Measurements from ENCODE around the gene PCDHAC2.
A peak's percentile ranks its signal among the peaks of the same experiment; 100 is the strongest.

PCDHAC2 gene, protein sequence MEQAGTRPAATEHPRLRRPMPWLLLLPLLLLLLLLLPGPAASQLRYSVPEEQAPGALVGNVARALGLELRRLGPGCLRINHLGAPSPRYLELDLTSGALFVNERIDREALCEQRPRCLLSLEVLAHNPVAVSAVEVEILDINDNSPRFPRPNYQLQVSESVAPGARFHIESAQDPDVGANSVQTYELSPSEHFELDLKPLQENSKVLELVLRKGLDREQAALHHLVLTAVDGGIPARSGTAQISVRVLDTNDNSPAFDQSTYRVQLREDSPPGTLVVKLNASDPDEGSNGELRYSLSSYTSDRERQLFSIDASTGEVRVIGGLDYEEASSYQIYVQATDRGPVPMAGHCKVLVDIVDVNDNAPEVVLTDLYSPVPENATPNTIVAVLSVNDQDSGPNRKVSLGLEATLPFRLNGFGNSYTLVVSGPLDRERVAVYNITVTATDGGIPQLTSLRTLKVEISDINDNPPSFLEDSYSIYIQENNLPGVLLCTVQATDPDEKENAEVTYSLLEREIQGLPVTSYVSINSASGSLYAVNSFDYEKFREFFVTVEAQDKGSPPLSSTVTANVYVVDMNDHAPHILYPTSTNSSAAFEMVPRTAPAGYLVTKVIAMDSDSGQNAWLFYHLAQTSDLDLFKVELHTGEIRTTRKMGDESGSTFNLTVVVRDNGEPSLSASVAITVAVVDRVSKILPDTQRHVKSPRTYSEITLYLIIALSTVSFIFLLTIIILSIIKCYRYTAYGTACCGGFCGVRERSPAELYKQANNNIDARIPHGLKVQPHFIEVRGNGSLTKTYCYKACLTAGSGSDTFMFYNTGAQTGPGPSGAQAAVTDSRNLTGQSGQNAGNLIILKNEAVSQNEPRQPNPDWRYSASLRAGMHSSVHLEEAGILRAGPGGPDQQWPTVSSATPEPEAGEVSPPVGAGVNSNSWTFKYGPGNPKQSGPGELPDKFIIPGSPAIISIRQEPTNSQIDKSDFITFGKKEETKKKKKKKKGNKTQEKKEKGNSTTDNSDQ

DNA sequence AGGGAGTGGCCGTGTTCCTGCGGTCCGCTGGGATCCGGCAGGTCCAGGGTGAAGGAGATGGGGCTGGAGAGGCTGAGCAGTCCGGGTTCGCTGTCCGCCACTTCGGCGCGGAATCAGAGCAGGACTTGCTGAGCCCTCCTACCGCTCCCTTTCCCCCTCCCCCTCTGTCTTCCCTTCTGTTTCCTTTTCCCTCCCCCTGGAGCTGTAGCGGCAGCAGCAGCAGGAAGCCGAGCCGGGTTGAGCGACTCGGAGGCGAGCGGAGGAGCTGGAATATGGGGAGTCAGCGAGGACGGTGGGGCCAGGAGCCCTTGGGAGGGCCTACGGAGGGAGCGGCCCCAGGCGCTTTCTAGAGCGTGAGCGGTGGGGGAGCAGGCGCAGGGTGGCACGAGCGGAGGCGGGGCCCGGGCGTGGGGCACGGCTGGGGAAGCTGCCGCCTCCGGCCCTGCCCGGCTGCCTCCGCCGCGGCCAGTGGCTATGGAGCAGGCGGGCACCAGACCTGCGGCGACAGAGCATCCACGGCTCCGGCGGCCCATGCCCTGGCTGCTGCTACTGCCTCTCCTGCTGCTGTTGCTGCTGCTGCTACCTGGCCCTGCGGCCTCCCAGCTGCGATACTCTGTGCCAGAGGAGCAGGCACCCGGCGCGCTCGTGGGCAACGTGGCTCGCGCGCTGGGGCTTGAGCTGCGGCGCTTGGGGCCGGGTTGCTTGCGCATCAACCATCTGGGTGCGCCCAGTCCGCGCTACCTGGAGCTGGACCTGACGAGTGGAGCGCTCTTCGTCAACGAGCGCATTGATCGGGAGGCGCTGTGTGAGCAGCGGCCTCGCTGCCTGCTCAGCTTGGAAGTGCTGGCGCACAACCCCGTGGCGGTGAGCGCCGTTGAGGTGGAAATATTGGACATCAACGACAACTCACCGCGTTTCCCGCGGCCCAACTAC, at the start of gene PCDHAC2:
TSS of gene PCDHAC2 (plus strand) at position 184 of the 933 bp plus-strand sequence. CDS start at position 475, 291 bp downstream.
- DNase-seq (ENCODE audit: low read depth in 2 of 2) = no peak

DNA sequence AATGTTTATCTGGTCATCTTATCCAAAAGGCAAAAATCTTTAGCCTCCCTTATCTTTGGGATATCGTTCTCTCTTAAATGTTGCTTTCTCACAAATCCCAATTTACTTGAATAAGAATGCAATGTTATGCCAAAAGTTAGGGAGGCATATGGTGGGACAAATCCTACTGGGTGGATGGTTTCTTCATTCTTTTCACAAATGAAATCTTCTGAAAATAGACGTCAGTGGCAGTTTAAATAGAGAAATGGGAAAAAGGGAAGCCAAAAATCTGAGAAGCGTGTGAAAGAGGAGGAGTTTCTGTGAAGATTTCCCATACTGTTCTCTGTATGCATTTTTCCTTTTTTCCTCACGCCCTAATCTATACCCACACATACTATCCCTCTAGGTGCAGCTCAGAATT, 42.7 kb upstream of the PCDHAC2 start:
- DNase-seq (ENCODE audit: low read depth in 2 of 2) = no peak

DNA sequence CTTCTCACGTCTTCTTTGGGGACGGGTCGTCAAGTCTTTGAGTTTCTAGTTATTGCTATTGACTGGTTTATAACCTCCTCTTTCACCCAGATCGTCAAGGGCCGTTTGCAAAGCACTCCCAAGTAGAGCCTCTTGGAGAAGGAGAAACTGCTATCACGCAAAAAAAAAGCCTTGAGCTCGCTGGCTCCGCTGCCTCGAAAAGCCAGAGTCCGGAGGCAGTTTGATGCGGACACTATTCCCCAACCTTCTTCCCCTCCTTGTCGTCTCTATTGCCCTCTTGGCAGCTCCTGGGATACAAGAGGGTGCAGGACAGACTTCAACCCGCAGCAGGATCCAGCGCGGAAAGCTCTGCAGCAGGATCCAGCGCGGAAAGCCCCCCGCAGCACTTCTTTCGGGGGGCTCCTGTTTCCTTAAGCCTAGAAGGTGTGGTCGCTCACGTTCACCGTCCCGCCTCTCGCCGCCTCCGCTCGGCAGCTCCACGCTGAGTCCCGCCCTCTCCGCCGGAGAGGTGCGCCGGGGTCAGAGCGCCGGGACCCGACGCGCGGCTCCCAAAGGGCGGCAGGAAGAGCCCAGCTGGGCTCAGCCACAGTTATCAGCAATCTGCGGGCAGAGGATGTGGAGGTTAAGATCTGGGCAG, 40.4 kb upstream of the PCDHAC2 start, which contains the start of gene PCDHAC1:
TSS of gene PCDHAC1 (plus strand) at position 494 of the 637 bp plus-strand sequence. CDS start 594 bp downstream, outside the sequence.
- no peak for DNase-seq (ENCODE audit: low read depth in 2 of 2)

DNA sequence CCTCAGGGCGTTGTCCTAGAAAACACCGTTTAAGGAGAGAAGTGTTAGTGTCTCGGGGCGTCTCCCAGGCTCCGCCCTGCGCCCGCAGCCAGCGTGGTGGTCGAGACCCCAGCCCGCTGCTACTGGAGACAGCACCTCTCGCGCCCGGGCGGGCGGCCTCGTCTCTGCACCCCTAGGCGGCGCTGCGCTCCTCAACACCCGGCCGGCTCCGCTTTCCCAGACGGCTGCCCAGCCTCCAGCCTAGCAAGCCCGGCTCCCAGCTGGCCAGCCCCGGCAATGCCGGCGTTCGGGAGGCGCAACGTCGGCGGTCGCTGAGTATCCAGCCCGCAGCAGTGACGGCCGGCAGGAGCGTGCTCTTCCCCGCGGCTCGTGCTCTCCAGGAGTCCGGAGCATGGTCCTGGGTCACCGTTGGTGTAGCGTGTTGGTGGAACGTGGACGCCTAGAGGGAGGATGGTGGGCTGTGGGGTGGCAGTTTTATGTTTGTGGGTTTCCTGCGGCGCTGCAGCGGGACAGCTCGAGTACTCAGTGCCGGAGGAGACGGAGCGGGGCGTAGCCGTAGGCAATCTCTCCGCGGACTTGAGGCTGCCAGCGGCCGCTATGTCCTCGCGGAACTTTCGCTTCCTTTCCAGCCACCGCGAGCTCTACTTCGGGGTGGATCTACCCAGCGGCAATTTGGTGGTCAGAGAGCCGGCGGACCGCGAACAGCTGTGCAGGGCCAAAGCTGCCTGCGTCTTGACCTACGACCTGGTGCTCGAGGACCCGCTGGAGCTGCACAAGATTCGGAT, 39.6 kb upstream of the PCDHAC2 start:
- peak in 1 of 2 donors; percentile 22 for DNase-seq (ENCODE audit: low read depth in 2 of 2)

DNA sequence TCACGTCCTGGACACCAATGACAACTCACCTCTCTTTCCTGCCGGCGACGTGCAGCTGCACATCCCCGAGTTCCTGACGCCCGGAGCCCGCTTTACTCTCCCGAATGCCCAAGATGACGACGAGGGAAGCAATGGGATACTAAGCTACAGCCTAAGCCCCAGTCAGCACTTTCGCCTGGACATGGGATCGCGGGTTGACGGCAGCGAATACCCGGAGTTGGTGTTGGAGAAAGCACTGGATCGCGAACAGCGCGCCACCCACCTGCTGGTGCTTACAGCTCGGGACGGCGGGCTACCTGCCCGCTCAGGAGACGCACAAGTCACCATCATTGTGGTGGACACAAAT, 39.1 kb upstream of the PCDHAC2 start:
- DNase-seq (ENCODE audit: low read depth in 2 of 2) = no peak

DNA sequence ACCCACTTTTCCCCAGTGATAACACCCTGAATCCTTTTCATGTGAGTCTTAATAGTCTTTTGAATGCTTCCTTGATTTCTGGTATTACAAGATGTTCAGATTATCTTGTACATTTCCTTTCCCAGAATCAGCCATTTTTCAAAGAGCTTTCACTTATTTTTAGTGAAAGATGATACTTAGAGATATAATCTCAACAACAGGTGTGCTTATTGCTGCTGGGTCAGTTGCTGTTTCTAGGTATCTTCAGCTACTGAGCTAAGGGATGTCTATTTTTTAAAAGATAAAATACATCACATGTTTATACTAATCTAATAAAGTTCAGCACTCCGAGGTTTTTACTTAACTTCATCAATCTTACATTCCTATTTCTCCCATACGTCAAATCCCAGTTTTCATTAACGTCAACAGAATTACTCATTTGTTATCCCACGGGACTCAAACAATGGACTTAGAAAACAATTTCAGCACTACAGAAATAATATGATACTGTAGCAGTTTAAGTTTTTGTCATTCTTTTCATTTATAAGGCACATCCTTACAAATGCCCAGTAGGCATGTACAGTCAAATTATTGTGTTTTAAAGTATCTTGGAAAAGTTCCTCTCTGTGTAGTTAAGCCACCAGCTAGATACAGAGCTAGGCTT, 31.2 kb upstream of the PCDHAC2 start:
- no peak for DNase-seq (ENCODE audit: low read depth in 2 of 2)

DNA sequence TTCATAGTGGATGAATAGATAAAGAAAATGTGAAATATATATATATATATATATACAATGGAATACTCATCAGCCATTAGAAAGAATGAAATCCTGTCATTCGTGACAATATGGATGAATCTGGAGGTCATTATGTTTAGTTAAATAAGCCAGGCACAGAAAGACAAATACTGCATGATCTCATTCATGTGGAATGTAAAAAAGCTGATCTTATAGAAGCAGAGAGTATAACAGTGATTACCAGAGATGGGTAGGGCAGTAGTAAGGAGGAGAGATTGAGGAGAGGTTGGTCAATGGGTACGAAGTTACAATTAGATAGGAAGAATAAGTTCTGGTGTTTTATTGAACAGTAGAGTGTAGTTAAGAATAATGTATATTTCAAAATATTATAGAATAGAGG, 19.7 kb upstream of the PCDHAC2 start:
- DNase-seq (ENCODE audit: low read depth in 2 of 2) = no peak

DNA sequence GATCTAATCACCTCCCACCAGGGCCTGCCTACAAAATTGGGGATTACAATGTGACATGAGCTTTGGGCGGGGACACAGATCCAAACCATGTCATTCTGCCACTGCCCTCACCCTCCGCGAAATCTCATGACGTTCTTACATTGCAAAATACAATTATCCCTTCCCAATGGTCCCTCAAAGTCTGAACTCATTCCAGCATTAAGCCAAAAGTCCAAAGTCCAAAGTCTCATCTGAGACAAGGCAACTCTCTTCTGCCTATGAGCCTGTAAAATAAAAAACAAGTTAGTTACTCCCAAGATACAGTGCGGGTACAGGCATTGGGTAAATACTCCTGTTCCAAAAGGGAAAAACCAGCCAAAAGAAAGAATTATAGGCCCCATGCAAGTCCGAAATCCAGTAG, 14.6 kb upstream of the PCDHAC2 start:
- DNase-seq (ENCODE audit: low read depth in 2 of 2) = no peak

DNA sequence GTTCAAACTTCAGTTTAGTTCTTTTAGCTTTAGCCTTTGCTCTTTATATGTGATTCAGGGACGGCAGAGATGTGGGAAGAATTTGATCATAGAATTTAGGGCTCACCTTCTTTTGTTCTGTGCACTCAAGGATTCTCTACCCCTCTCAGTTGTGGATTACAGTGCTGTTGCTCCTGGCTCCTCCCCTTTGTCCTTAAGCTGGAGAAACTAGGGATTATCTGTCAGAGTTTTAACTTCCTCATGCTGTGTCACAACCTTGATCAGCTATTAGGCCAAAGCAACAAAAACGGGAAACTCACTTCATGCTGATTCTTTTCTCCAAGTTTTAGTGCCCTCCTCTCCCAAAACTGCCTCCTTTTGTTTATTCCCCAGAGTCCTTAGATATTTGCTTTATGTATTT, 13.0 kb upstream of the PCDHAC2 start:
- DNase-seq (ENCODE audit: low read depth in 2 of 2) = no peak

DNA sequence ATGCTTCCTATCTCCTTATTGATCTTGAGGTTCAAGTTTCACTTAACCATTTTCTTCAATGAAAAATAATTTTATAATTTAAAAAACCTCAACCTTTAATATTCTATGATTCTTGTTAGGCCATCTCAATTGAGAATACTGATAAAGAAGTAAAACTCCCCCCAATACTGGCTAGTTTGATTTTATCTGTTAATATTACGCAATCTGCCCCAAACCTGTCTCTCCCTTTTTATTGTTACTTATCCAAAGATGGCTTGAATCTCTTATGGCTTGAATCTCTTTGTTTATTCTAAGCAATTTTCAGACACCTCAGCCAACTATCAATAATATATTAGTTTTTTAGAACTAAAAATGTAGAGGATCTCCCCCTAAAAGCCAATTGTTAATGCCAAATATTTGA, 4.1 kb upstream of the PCDHAC2 start:
- no peak for DNase-seq (ENCODE audit: low read depth in 2 of 2)

DNA sequence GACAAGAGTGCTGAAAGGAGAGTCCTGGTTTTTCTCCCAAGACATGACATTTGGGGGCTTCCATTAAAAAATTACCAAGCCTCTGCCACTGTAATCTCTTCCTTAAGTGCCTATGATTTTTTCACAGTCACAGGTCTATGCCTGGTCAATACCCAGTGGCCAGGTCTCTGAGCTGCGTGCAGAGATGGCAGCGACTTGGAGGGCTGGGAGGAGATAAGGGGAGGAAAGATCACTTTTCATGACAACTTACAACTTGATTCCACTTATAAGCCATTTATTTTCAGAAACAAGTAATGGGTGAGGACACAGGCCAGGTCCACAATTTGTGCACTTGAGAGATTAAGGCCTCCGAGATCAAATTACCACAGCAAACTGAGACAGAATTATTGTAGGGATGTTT, 1.9 kb upstream of the PCDHAC2 start:
- DNase-seq (ENCODE audit: low read depth in 2 of 2) = no peak

DNA sequence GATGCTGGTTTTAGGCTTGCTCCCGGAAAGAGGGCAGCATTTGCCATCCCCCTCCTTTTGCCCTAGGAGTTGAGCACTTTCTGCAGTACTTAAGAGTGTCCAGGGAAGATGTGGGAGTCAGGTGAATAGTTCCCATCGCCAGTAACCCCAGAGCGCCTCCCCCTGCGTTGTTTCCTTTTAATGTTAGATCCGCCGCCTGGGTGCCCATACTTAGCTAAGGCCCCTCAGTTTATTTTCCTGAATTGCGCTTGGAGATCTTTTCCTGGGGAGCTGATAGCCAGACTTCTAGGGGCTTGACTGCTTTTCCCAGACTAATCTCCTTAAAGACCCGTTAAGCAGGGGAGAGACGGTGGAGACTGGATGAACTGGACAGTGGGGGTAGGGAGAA, 377 bp upstream of the PCDHAC2 start:
- DNase-seq (ENCODE audit: low read depth in 2 of 2) = no peak

DNA sequence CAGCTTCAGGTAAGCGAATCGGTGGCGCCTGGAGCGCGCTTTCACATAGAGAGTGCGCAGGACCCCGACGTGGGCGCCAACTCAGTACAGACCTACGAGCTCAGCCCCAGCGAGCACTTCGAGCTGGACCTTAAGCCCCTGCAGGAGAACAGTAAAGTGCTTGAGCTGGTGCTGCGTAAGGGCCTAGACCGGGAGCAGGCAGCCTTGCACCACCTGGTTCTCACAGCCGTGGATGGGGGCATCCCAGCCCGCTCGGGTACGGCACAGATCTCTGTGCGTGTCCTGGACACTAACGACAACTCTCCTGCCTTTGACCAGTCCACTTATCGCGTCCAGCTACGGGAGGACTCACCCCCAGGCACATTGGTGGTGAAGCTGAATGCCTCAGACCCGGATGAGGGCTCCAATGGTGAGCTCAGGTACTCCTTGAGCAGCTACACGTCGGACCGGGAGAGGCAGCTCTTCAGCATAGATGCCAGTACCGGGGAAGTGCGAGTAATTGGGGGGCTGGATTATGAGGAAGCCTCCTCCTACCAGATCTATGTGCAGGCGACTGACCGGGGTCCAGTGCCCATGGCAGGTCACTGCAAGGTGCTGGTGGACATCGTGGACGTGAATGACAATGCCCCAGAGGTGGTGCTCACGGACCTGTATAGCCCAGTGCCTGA, 1.1 kb downstream of the PCDHAC2 start:
- no peak for DNase-seq (ENCODE audit: low read depth in 2 of 2)

DNA sequence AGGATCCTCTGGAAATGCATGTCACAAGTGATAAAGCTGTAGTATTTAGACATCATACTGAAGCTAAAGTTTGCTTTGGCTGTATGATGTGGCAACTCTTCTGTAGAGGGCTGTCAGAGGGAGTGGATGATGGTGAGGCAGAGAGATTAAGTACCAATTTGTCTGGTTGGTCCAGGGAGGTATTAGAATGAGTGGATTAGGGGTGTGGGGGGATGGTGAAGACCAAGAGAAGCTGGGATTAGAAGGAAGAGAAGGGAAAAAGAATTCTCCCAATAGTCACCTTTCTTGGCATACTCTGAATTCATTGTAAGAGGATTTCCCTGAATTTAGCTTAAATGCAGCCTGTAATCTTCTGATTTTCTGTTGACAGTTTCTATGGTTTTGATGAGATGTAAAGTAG, 3.6 kb downstream of the PCDHAC2 start:
- DNase-seq (ENCODE audit: low read depth in 2 of 2) = no peak

DNA sequence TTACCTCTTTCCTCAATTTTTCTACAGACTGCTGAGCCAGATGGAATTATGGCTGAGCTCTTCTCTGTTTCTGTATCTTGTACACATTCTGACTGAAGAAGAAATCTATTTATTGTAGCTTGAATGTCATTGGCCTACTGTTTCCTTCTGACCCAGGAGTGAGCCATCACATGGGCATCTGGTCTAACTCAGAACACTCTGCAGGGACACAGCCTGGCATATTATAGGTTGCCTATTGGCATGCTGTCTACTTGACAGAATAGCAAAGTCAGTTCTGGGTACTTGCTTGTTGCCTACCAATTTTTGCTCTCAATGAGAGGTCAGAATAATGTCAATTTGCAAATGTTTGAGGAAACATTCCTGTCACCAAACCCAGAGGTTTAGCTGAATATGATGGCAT, 7.3 kb downstream of the PCDHAC2 start:
- no peak for DNase-seq (ENCODE audit: low read depth in 2 of 2)

DNA sequence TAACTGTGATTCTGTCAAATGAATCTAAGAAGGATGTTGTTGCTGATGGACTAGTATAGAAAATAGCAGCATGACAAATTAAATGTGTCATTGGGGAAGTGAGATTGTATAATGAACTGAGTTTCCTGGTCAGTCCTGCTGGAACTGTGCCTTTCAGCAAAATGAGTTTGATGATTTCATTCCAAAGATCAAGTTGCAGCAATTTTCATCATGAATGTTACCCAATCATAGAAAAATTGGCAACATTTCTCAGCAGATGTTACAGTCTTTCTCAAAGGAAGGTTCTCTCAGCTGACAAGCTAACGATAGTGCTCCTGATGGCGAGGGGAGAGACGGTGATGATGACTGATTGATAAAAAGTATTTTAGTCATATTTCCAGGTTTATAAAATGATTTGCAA, 10.7 kb downstream of the PCDHAC2 start:
- no peak for DNase-seq (ENCODE audit: low read depth in 2 of 2)

DNA sequence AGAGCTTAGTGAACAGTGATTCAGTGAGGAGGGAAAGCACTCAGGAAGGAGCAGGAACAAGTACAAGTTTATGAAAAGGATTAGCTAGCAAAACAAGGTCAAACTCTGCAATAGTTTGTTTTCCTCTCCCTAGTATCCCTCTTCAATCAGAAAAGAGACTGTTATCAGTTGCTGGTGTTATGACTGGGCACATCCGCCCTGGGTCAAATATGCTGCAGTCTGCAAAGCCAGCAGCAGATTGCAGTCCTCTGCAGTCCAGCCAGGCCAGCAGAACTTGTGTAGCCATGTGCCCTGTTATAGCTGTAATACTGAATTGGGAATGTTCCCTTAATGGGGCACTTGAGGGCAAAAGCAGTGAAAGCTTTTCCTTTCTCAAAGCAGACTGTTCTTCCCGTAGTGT, 12.0 kb downstream of the PCDHAC2 start:
- DNase-seq (ENCODE audit: low read depth in 2 of 2) = no peak

DNA sequence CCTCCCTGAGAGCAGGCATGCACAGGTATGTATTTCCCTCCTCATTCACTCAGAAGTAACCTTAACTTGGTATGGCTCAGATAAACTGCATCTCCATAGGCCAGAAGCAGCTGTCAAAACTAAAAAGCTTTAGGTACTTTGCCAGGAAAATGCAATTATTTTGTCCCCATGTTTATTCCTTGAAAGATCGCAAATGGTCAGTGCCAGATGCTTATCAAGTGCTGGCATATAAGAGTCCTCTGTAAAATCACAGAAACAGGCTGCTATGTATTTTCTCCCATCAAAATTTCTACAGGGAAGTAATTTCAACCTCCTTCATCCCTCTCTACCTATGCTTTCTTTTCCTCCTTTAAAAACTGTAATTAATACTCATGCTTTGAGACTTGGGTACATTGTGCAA, 12.7 kb downstream of the PCDHAC2 start:
- DNase-seq (ENCODE audit: low read depth in 2 of 2) = no peak

DNA sequence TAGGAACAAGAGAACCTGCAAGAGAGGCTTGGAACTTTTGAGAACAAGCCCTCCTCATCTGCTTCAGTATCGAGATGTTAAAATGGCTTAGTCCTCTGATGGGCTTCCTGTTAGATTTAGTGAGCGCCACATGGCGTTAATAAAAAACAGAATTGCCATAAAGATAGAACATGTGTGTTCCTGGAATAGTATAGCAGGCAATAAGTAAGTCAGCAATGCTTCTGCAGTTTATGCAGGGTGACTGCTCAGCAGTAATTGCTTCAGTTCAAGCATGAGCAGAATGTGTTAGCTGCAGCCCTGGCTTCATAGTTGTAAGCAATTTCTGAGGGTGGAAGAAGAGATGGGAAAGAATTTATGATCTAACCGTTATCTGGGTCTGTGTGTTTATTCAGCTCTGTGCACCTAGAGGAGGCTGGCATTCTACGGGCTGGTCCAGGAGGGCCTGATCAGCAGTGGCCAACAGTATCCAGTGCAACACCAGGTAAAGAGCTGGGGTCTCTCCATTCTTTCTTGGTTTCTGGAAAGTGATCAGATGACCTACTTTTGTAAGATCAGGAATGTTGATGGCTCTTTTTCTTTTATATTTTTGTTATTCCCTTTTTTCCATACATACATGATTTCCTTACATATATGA, 15.9 kb downstream of the PCDHAC2 start:
- no peak for DNase-seq (ENCODE audit: low read depth in 2 of 2)
